Ishikawa (cell line): ENCODE measurements around the gene CPE.

ENCODE experiments used
- EP300 ChIP-seq: IDR thresholded peaks from 2 replicates; pipeline ENCODE4 v1.6.1; 2012; ENCODE audit warnings: borderline replicate concordance
- FOXM1 ChIP-seq: IDR thresholded peaks from 2 replicates; pipeline ENCODE4 v1.6.1; 2012; ENCODE audit warnings: low read depth, borderline replicate concordance
- TAF1 ChIP-seq: IDR thresholded peaks from 2 replicates; pipeline ENCODE4 v1.6.1; 2012; ENCODE audit warnings: low read depth, mild to moderate bottlenecking
- TF ChIP-seq, protein P1 (sequence below): IDR thresholded peaks from 2 replicates; pipeline ENCODE4 v1.6.1; 2012
- TF ChIP-seq, protein P2 (sequence below): IDR thresholded peaks from 2 replicates; pipeline ENCODE4 v1.6.1; 2012; ENCODE audit warnings: low read depth, mild to moderate bottlenecking

DNA sequence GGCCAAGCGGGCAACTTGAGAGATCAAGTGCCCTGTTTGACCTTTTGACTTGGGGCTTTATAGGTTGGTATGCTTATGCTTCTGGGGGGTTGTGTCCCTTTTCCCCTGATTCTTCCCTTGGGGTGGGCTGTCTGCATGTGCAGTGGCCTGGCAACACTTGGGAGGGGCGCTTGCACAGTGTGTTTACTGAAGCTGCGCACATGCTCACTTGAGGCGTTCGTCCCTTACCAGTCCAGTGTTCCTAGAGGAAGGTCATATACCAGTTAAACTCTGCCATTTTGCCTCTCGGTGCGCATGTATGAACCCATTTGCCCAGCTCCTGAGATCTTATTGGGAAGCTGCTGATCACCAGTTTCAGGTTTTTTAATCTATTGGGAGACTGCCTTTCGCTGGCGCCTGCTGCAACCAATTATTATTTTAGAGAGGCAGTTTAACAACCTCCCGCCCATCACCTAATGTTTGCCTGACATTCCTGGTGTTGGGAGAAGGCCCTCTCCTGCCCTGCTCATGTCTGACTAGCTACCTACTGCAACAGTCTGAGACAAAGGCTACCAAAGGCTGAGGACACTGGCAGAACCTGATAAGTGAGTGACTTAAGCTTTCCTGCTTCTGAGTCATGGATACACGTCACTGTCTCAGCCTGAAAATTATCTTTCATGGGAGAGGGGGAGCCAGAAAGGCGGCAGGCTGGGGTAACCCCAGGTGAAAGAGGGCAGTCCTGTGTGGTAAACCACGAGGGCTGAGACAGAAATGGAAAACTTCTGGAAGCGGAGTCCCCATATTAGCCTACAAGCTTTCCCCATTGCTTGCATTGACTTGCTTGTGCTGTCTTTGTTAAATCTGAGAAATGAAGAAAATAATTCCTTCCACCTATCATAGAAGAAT lies 97.6 kb downstream of the CPE start:
- TF ChIP-seq, protein P1, sequence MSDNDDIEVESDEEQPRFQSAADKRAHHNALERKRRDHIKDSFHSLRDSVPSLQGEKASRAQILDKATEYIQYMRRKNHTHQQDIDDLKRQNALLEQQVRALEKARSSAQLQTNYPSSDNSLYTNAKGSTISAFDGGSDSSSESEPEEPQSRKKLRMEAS: no peak
- TF ChIP-seq FOXM1: no peak
- TF ChIP-seq EP300: no peak
- TF ChIP-seq TAF1: no peak
- TF ChIP-seq, protein P2, sequence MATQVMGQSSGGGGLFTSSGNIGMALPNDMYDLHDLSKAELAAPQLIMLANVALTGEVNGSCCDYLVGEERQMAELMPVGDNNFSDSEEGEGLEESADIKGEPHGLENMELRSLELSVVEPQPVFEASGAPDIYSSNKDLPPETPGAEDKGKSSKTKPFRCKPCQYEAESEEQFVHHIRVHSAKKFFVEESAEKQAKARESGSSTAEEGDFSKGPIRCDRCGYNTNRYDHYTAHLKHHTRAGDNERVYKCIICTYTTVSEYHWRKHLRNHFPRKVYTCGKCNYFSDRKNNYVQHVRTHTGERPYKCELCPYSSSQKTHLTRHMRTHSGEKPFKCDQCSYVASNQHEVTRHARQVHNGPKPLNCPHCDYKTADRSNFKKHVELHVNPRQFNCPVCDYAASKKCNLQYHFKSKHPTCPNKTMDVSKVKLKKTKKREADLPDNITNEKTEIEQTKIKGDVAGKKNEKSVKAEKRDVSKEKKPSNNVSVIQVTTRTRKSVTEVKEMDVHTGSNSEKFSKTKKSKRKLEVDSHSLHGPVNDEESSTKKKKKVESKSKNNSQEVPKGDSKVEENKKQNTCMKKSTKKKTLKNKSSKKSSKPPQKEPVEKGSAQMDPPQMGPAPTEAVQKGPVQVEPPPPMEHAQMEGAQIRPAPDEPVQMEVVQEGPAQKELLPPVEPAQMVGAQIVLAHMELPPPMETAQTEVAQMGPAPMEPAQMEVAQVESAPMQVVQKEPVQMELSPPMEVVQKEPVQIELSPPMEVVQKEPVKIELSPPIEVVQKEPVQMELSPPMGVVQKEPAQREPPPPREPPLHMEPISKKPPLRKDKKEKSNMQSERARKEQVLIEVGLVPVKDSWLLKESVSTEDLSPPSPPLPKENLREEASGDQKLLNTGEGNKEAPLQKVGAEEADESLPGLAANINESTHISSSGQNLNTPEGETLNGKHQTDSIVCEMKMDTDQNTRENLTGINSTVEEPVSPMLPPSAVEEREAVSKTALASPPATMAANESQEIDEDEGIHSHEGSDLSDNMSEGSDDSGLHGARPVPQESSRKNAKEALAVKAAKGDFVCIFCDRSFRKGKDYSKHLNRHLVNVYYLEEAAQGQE: no peak
